GM18951 (cell line): Measurements from ENCODE around the gene PHF10.

ENCODE experiments used
- POLR2A ChIP-seq: IDR thresholded peaks from 4 replicates; pipeline ENCODE4 v1.6.1; 2011; ENCODE audit warnings: mild to moderate bottlenecking; ENCODE audit not compliant: insufficient read length, insufficient read depth; ENCODE audit errors: extremely low read depth
- in situ Hi-C: fragments of 300-500 bp; cut with MboI; formaldehyde crosslinking; loops from one replicate; pipeline ENCODE4 v1.12.0; 2022; ENCODE audit warnings: low sequenced_read_pairs, mixed read lengths, inconsistent platforms; ENCODE audit not compliant: unreplicated experiment

Gene PHF10

DNA sequence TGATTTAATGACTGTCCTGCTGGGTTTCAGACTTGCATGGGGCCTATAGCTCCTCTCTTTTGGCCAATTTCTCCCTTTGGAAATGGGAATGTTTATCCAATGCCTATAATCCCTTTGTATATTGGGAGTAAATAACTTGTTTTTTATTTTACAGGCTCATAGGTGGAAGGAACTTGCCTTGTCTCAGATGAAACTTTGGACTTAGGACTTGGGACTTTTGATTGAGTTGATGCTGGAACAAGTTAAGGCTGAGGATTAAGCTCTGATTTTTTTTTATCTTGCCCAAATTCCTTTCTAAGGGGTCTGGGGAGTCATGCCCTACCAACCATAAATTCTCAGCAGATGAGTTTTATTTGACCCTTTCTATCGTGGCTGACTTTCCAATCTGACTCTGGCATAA is 46.0 kb downstream of the PHF10 start:
- in situ Hi-C loops = no loop called here
- TF ChIP-seq POLR2A = no peak

DNA sequence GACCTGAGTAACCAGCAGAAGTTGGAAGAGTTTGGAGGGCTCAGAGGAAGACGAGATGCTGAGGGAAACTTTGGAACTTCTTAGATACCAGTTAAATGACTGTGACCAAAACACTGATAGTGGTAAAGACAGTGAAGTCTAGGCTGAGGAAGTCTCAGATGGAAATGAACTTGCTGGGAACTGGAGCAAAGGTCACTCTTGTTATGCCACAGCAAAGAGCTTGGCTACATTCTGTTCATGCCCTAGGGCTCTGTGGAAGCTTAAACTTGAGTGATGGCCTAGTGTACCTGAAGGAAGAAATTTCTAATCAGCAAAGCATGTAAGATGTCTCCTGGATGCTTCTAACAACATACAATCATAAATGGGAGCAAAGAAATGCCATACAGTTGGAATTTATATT is 47.2 kb downstream of the PHF10 start:
- TF ChIP-seq POLR2A = no peak
- in situ Hi-C loops = no loop called here

DNA sequence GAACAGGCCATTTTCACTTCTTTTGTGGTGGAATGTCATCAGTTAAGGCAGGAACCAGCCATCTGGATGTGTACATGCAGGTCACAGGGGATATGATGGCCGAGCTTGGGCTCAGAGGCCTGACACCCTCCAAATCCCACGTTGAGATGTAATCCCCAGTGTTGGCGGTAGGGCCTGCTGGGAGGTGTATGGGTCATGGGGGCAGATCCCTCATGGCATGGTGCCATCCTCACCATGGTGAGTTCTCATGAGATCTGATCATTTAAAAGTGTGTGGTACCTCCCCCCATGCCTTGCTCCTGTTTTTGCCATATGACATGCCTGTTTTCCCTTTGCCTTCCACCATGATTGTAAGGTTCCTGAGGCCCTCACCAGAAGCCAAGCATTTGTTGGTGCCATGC is 49.3 kb downstream of the PHF10 start:
- in situ Hi-C loops = no loop called here
- TF ChIP-seq POLR2A = no peak

DNA sequence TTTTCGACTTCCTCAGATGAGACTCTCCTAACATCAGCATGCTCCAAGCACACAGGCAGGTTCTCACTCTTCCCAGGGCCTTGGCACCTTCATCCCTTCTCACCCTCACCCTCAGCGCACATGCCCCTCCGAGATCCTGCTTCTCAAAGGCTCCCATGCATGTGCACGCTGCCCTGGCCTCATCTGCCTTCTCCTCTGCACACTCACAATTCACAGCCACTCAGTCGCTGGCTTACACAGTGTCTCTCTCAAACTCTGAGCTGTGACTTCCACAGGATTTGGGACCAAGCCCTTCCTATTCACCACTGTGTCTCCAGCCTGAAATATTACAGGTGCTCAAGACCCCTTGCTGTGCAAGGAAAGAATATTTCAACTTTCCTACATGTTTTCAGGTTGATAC is 52.7 kb downstream of the PHF10 start:
- TF ChIP-seq POLR2A = no peak
- in situ Hi-C loops = no loop called here

DNA sequence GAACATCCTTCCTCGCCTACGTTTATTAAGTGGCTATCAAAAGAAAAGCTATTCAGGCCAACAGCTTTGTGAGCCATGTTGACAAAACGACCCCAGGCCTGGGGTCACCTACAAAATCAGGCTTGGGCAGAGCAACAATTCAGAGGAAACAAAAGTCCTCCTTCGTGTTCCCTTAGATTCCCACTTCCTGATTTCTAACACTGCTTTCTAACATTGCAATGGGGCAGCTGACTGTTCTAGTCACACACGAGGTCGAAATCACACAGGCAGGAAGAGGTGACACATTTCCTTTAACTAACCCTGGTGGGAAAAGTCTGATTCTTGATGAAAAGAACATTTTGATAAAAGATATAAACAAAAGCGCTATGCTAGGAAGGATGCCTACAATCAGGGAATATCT is 54.4 kb downstream of the PHF10 start:
- in situ Hi-C loops = no loop called here
- TF ChIP-seq POLR2A = no peak

DNA sequence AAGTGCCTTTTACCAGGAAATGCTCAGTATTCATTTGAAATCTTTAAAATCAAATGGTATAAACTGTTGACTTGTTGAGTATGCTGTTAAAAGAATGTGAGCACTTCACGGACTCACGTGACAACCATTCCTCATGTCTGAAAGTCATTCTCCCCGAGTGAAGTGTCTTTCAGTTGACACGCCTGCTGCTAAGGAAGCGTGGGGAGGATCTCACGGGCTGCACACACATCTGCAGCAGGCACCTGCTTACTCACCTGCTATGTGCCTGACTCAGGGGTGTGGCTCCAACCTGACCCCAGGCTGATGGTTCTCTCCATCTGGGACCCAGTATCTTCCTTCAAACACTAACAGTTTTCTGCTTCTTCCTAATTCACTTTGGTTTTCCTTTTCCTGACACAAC is 55.2 kb downstream of the PHF10 start:
- TF ChIP-seq POLR2A = no peak
- in situ Hi-C loops = no loop called here

DNA sequence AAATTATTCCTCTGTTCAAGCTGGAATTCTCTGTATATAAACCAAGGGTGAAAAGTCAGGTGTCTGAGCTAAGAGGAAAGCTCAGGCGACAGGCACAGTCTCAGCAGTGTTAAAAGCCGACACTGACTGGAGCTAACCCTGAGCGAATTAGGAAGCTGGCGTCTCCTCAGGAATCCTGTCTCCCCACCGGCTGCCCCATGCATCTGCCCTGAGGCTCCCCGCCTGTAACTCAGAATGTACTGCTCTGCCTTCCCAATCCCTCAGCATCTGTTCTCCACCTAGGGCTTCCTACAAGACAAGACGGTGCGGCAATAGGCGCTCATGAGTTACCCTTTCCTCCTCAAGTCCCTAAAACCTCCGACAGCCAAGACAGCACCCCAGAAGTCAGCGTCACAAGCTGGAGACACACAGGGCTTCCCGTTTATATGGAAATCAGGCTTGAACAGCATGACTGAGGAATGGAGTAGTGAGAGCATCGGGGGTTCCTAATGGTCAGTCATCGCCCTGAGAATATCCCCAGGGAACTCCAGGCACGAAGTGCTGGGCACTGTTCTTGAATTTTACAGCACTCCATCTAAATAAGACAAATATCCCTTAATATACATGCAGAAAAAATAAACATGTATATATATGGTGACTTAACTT is 56.0 kb downstream of the PHF10 start:
- in situ Hi-C loops = no loop called here
- no peak for TF ChIP-seq POLR2A

DNA sequence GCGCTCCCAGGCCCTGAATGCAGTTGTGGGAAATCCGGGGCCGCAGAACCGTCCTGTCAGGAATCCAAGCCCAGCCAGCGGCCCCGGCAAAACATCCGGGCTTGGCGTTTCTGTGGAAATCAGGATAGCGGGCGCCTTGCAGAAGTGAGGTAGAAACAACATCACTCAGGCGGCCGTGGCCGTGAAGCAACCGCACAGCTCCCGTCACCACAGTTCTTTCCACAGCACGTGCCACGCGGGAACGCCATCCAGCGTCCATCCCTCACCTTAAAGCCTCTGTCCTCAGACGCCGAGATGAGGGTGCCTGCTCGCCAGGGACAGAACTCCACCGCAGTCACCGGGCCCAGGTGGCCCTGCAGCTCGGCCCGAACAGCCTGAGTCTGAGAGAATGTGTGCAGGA is 56.6 kb downstream of the PHF10 start:
- no peak for TF ChIP-seq POLR2A
- in situ Hi-C loops = no loop called here

DNA sequence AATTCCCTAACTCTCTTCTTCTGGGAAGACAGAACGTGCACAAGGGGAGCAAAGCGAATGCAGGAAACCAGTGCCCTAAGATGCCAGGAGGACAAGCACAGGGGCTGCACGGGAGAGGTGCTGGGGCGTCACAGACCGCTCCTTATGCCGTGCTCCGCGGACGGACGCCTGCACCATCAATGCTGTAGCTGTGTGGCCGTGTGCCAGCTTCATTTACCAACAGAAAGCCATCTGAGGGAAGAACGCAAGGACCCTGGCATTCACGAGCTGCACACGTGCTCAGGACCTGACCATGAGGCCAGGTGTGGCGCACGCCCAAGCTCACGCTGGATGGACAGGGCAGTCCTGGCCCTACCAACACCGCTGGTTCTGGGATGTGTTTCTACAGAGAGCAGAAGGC is 57.9 kb downstream of the PHF10 start:
- TF ChIP-seq POLR2A = no peak
- in situ Hi-C loops = no loop called here

DNA sequence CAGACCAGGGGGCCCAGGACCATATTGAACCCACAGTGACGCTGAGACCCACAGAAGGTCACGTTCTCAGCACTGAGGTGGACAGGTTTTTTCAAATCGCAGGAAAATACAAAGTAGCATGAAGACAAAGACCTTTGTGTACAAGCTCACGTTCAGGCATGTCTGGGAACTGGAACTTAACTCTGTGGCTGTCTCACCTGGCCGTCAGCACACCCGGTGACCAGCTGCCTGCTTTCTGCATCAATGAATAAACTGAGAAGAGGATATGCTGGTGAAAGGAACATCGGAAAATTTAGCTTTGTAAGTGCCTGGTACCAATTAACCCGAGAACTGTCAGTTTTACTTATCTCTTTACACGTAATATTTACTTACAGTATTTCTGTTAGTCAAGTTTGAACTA is 59.0 kb downstream of the PHF10 start:
- TF ChIP-seq POLR2A = no peak
- in situ Hi-C loops = no loop called here

DNA sequence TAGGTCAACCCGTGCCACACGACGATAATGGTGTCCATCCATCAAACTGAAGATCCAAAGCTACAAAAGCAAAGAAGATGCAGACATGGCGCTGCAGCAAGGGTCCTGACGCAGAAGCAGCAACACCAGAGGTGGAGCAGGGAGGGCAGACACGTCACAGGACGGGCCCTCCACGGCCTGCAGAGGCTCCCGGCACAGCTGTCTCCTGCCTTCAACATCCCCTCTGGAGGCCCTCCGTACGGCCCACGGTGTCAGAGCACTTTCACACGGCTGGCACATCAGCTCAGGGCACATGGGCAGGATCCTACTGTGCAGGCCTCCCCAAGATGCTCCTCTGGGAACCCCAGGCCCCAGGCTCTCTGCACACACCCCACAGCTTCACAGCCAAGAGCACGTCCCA is 60.1 kb downstream of the PHF10 start:
- TF ChIP-seq POLR2A = no peak
- in situ Hi-C loops = no loop called here

DNA sequence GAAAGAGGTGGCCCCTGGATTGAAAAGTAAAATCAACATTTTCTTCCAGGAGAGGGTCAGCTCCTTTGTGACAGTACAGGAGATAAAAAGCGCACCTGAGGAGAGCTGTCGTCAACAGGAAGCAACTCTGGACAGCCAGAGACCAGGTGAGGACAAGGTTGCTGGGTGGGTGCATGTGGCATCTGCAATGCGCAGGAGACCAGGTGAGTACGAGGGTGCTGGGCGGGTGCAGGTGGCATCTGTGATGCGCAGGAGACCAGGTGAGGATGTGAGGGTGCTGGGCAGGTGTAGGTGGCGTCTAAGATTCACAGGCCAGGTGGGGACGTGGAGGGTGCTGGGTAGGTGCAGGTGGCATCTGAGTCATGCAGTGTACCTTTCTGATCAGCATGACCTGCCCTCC is 60.8 kb downstream of the PHF10 start:
- in situ Hi-C loops = no loop called here
- no peak for TF ChIP-seq POLR2A

DNA sequence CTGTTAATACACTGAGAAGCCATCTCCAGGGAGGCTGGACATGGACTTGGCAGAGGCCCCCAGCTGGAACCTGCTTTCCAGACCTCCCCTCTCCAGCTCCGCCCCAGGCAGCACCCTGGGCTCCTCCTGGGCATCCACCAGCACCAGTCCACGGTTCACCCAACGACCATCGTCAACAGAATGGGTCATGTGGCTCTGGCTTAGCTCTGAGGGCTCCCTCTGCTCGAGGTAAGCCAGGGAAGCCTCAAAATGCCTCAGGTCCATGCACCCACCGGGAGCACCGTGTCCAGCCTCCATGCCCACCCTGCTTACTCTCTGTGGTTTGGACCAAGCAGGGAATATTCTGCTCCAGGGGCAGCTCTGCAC is 62.9 kb downstream of the PHF10 start:
- no peak for TF ChIP-seq POLR2A

DNA sequence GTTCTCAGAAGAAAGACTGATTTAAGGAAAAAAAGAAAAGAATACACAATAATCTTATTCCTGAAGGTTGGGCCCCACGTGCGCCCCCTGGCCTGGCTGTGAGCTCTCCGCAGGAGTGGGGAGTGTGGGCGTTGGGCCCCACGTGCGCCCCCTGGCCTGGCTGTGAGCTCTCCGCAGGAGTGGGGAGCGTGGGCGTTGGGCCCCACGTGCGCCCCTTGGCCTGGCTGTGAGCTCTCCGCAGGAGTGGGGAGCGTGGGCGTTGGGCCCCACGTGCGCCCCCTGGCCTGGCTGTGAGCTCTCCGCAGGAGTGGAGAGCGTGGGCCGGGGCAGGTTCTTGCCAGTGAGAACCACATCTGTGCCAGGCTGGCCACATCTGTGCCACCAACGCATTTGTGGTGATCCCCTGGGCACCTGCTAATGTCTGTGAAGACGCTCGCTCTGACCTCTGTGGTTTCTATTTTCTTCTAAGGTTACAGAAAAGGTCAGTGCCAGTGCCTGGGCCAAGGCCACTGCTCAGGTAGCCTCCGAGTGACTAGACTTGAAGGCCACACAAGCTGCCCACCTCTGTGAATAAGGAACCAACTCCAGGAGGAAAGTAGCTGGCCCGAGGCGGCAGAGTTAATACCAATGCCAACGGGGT is 63.4 kb downstream of the PHF10 start:
- in situ Hi-C loops = no loop called here
- no peak for TF ChIP-seq POLR2A

More for the DNA sequence above, 62.9 kb downstream of the PHF10 start:
- in situ Hi-C loops = no loop called here
